ENCODE data around the gene MYL10. TPM values are rescaled to one million over a fixed set of nuclear protein-coding genes. Genes with fewer than 3 reads are reported as not detected.

MYL10 gene
- total RNA-seq, 1 donor from 2014 or later, result not detected

DNA sequence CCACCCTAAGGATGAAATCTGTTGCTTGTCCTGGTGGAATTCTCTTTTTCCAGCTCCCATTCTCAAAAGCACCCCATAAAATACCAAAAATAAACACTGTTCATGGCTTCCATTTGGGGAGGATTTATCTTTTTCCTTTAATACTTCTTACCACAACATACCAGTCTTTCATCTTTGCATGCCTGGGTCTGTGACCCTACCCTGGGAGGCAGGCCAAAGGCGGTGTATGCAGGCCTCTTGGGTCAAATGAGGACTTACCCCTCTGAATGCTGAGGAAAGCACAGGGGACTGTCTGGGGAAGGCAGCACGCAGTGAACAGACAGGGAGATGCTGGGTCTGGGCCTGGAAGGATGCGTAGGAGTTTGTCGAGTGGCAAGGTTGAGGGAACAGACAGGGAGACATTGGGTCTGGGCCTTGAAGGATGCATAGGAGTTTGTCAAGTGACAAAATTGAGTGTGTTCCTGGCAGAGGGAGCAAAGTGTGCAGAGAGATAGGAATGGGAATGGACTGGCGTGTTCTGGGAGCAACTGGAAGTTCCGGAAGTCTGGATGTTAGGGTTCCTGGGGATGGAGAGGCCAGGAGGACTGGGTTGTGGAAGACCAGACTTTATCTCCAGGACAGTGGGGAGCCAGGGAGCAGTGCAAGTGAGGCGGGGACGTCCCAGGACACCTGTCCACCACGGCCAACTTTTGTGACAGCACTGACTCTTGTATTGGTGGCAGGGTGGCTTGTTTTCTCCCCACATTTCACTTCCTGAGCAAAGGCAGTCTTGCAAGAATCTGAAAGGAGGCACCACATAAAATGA lies 40.8 kb downstream of the MYL10 start:
- peak; percentile 49 to 79 for DNase-seq (ENCODE audit: extremely low spot score in 2 of 2)
- no peaks in the 10 kb centered on the region for H3K27me3 ChIP-seq
- intact Hi-C loops (cut with DNase I), result no loop called here
- H3K9me3 ChIP-seq, result peaks cover 4% of the 10 kb centered on the region
- TF ChIP-seq POLR2A (IDR thresholded peaks at IDR 0.05) (no peak), POLR2AphosphoS5 (IDR thresholded peaks at IDR 0.05; ENCODE audit: insufficient read depth in 1 of 2, low read depth in 1 of 2) (no peak)
- TF ChIP-seq, protein P1, sequence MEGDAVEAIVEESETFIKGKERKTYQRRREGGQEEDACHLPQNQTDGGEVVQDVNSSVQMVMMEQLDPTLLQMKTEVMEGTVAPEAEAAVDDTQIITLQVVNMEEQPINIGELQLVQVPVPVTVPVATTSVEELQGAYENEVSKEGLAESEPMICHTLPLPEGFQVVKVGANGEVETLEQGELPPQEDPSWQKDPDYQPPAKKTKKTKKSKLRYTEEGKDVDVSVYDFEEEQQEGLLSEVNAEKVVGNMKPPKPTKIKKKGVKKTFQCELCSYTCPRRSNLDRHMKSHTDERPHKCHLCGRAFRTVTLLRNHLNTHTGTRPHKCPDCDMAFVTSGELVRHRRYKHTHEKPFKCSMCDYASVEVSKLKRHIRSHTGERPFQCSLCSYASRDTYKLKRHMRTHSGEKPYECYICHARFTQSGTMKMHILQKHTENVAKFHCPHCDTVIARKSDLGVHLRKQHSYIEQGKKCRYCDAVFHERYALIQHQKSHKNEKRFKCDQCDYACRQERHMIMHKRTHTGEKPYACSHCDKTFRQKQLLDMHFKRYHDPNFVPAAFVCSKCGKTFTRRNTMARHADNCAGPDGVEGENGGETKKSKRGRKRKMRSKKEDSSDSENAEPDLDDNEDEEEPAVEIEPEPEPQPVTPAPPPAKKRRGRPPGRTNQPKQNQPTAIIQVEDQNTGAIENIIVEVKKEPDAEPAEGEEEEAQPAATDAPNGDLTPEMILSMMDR (IDR thresholded peaks at IDR 0.05), result no peak
- peak overlapping the region; percentile 6 for H3K27ac ChIP-seq
- no peaks in the 10 kb centered on the region for H3K36me3 ChIP-seq
- peaks cover 6% of the 10 kb centered on the region for H3K4me1 ChIP-seq
- no peak overlapping the region for H3K4me3 ChIP-seq

DNA sequence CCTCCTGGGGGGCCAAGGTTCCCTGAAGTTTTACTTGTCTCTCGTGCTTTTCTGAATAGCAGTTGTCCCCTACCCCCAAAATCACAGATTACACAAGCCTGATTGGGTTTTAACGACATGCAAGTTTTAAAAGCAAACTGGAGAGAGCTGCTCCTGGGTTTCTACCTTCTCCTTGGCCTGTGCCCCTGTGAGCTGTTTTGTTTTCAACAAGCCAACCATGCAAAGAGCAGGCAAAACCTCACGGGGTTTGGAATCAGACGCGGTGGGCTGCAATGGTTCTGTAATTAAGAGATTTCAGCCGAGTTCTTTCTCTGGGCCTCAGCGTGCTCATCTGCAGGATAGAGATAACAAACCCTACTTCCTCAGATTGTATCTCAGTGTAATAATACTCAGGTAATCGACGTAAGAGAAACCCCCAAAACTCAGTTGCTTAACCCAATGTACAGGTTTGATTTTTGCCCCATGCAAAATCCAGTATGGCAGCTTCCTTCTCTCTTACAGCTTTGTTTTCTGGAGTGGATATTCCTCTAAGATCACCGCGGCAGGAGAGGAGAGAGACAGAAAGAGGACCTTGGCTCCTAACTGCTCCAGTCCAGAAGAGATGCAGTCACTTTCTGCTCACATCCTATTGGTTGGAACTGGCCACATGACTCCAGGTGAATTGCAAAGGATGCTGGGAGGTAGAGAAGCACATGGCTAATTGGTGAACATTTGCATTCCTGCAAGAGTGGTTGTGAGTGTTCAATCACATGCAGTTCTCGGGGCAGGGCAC lies 42.0 kb downstream of the MYL10 start:
- peaks cover 5% of the 10 kb centered on the region for H3K9me3 ChIP-seq
- intact Hi-C loops (cut with DNase I), result no loop called here

DNA sequence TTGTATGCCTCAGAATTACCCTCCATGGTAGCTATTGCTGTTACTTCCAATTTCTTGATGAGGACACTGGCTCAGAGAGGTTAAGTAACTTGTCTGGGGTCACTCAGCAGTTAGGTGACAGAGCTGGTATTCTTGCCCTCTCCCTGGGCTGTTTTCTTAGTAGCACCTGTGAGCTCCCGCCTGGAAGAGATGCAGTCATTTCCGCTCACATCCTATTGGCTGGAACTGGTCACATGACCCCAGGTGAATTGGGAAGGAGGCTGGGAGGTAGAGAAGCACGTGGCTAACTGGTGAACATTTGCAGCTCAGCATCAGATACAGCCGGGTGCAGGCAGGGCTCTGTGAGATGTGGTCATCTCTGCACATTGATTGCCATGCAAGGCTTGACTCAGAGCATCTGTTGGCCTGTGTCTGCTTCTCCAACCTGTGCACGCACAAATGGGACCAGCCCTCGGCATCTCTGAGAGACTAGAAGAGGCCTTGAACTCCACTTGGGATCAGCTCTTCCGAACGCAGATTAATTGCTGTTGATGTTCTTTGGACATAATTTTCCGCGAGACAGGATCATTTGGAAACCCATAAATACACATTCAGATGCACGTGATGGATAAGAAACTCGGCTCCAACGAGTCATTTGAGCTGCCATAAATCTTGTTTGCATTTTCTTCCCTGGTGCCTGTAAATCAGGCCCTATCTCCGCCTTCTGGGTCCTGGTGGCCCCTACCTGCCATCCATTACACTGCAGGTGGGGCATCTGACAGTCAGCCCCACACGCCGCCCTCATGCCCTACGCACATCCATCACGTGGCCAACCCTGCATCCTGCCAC lies 42.8 kb downstream of the MYL10 start:
- Histone ChIP-seq H3K27ac (no peak overlapping the region), H3K9me3 (peaks cover 5% of the 10 kb centered on the region), H3K27me3 (no peaks in the 10 kb centered on the region), H3K36me3 (no peaks in the 10 kb centered on the region), H3K4me3 (no peak overlapping the region), H3K4me1 (peaks cover 6% of the 10 kb centered on the region)
- TF ChIP-seq POLR2AphosphoS5 (IDR thresholded peaks at IDR 0.05; ENCODE audit: insufficient read depth in 1 of 2, low read depth in 1 of 2) (no peak), POLR2A (IDR thresholded peaks at IDR 0.05) (no peak)
- TF ChIP-seq, protein P1 (IDR thresholded peaks at IDR 0.05), result no peak
- DNase-seq (ENCODE audit: extremely low spot score in 2 of 2), result peak; percentile 75 to 91
- intact Hi-C loops (cut with DNase I), result no loop called here

More for the DNA sequence above, 42.0 kb downstream of the MYL10 start:
- H3K27me3 ChIP-seq, result no peaks in the 10 kb centered on the region
- peak; percentile 49 to 58 for DNase-seq (ENCODE audit: extremely low spot score in 2 of 2)
- H3K27ac ChIP-seq, result no peak overlapping the region
- H3K36me3 ChIP-seq, result no peaks in the 10 kb centered on the region
- TF ChIP-seq, protein P1 (IDR thresholded peaks at IDR 0.05), result no peak
- no peak for TF ChIP-seq POLR2A (IDR thresholded peaks at IDR 0.05)
- no peak for TF ChIP-seq POLR2AphosphoS5 (IDR thresholded peaks at IDR 0.05; ENCODE audit: insufficient read depth in 1 of 2, low read depth in 1 of 2)
- H3K4me1 ChIP-seq, result peaks cover 6% of the 10 kb centered on the region
- no peak overlapping the region for H3K4me3 ChIP-seq

DNA sequence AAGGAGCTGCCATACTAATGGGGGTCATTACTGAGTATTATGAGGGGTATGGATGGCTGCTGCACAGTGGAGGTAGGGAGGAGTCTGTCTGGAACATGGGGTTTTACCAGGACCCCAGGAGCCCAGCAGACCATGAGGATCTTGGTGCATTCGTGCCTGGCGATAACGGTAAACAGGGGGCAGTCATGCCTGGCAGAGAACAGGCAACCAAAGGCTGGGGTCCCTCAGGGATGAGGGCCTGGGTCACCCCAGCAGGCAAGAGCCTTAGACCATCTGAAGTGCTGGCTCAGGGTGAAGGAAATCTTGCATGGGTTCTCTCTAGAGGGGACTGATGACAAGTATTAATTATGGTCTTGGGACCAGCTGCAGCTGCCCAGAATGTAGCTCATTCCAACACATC lies 46.1 kb downstream of the MYL10 start:
- H3K4me1 ChIP-seq, result peaks cover 6% of the 10 kb centered on the region
- no peaks in the 10 kb centered on the region for H3K36me3 ChIP-seq
- intact Hi-C loops (cut with DNase I), result no loop called here
- H3K27me3 ChIP-seq, result no peaks in the 10 kb centered on the region
- TF ChIP-seq, protein P1 (IDR thresholded peaks at IDR 0.05), result no peak
- TF ChIP-seq POLR2AphosphoS5 (IDR thresholded peaks at IDR 0.05; ENCODE audit: insufficient read depth in 1 of 2, low read depth in 1 of 2) (no peak), POLR2A (IDR thresholded peaks at IDR 0.05) (no peak)
- no peak overlapping the region for H3K4me3 ChIP-seq
- H3K9me3 ChIP-seq, result peaks cover 5% of the 10 kb centered on the region
- peak; percentile 58 to 76 for DNase-seq (ENCODE audit: extremely low spot score in 2 of 2)
- H3K27ac ChIP-seq, result no peak overlapping the region
